HPDE6-E6E7 (cell line): Measurements from ENCODE around the gene DIS3L2.
A peak's percentile ranks its signal among the peaks of the same experiment; 100 is the strongest.
"Not testable (repeated sequence)": the region's sequence is repeated elsewhere in the genome, so short reads cannot be mapped to it uniquely, and the experiment has no call there.

Experiments used
- DNase-seq: peaks from one replicate; pipeline ENCODE4 v3.0.0; 2011; ENCODE audit warnings: missing footprints; ENCODE audit errors: extremely low spot score

DIS3L2 gene

GRCh38 chr2:232115728-232116361, 154.3 kb downstream of the DIS3L2 start:
- DNase-seq: not testable (repeated sequence)

DNA sequence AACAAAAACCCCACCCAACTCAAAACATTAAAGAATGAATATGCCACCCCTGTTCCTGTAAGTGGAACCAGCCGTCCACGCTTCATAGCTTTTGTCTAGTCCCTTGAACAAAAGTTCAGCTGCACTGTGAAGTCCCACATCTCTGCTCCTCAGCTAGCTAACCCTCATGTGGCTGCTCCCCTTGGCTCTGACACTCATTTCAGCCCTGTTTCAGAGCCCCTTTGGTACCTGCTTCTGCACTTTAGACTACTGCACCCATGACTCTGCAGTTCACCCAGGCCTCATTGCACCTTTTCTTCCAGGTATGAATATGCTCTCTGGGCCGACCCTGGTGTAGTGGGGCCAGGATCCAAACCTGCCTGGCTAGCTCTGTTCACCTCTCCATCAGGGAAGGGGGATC, 155.3 kb downstream of the DIS3L2 start:
- DNase-seq: no peak

- DNase-seq: no peak
Observed at GRCh38 chr2:232117413-232117812, 155.9 kb downstream of the DIS3L2 start.

DNA sequence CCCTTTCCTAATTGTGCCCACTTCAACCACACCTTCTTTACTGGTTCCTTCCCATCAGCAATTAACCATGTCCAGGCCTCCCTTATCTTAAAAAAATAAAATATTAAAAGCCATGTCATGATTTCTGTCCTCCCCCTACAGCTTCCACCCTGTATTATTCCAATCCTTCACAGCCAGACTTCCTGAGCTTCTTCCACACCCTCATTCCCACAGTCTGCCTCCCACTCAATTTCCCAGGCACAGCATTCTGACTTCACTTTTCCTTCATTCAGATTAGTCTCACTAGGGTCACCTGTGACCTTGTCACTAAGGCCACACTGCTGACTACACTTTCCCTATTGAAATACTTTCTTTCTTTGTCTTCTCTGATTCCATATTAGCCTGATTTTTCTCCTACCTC, 159.4 kb downstream of the DIS3L2 start:
- DNase-seq: no peak

- no peak for DNase-seq
Observed at GRCh38 chr2:232124309-232124708, 162.8 kb downstream of the DIS3L2 start.

DNA sequence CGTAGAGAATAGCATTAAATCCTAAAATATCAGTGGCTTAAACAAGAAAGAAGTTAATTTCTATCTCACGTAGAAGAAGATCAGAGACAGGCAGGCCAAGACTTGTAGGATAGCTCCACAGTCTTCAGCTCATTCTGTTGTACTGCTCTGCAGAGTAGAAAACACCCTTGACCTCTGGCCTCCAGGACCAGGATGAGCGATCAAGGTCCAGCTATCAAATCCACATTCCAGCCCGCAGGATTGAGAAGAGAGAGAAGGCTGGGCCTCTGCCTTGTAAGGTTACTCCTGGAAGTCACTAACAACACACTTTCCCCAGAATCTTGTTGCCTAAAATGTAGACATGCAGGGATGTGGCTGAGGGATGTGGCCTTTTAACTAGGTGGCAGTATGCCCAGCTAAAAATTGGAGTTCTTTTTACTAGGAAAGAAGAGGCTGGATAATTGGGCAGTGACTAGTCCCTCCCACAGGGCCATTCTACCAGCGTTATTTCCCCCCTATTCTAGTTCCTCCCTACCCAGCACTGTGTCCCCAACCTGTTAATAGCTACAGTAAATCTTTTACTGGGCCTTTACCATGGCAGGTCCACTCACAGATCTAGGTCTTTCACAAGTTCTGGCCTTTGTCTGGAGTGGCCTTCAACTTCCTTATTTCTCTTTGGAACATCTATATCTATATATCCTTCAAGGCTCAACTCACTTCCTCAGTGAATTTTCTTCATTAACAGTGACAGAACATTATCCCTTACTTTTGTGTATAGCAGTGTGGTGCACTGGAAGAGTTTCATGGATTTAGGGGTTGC, 165.0 kb downstream of the DIS3L2 start:
- DNase-seq: no peak

GRCh38 chr2:232129483-232129882, 168.0 kb downstream of the DIS3L2 start:
- no peak for DNase-seq

DNA sequence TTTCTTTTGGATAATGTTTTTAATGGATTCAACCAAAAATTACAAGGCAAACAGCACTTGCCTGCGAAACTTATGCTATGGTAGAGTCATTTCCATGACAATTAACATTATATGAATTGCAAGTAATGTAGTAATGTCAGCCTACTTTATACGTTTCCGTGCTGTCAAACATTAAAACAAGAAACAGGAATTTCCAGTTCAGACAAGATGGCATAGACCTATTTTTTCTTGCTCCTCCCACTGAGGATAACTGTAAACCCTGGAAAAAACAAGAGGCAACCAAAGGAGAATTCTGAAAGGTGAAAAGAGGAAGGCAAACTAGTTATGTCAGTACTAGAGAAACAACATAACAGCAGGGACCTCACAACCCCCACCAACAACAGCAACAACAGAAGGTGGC, 170.7 kb downstream of the DIS3L2 start:
- no peak for DNase-seq

DNA sequence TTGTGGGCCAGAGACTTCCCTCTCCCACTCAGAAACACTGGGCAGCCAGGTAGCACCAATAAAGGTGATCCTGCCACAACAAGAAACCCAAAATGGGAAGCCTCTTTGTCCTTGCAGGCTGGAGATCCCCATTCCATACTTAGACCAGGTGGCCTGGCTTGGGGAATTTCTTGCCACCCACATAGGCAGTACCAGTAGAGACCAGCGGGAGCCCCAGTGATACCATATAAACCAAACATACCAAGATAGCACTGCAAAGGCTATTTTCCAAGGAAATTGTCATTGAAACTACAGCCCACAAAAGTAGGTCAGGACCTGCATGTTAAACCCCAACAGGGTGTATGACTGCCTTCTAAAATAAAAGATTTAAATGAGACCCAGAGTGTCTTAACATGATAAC, 171.6 kb downstream of the DIS3L2 start:
- DNase-seq: peak; percentile 16

DNA sequence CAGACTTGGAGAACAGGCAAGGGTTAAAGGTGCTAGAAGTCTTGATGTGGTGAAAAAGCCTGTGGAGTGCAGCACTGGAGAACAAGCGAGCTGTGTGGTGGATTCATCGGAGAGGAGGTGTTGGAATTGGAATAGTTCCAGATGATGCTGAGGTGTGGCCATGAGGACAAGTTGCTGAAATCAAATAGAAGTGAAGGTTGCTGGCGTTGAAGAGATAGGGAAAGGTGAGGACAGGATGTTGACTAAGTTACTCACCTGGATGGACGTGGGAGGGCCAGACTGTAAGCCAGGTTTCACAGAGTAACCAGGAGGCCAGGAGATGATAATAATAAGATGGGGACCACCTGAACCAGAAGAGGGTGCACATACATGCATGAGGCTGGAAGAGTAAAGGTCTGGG, 173.4 kb downstream of the DIS3L2 start:
- DNase-seq: no peak

- no peak for DNase-seq
Observed at GRCh38 chr2:232137356-232138147, 176.0 kb downstream of the DIS3L2 start.

DNA sequence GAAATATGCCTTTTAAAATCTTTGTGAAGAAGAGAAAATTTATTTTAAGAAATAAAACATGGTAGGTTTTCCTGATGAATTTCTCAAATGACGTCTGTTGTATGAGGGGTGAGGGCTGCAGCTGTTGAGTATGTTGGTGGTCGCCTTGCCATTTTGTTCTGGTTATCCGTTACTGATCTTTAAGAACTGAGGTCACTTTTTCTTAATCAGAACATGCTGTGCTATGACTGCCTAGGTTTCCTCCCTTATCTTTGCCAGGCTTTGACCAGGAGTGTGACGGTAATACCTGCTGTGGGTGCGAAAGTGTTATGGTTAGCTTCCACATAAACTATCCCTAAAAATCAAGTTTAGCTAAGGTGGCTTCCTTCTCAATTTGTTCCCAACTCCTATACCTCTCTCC, 176.9 kb downstream of the DIS3L2 start:
- no peak for DNase-seq

- DNase-seq: no peak
Observed at GRCh38 chr2:232139171-232139594, 177.7 kb downstream of the DIS3L2 start.

GRCh38 chr2:232139786-232140562, 178.5 kb downstream of the DIS3L2 start:
- no peak for DNase-seq

DNA sequence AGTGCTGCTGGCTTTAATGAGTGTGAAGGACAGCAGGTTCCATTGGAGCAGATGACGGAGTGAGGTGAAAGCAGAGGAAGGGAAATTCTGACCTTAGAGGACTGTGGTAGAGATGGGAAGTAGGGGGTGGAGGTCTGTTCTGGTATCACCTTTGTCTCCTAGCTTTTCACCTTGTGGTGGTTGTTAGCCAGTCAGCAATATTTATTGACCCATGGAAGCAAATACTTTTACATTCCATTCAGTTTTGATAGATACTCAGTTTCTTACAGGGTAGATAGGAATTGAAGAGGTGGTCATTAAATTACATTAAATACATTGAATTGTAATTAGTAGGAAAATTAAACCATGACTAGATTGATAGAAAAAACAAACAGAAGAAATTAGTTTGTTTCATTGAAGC, 180.1 kb downstream of the DIS3L2 start:
- DNase-seq: no peak

GRCh38 chr2:232142049-232142448, 180.5 kb downstream of the DIS3L2 start:
- DNase-seq: no peak

DNA sequence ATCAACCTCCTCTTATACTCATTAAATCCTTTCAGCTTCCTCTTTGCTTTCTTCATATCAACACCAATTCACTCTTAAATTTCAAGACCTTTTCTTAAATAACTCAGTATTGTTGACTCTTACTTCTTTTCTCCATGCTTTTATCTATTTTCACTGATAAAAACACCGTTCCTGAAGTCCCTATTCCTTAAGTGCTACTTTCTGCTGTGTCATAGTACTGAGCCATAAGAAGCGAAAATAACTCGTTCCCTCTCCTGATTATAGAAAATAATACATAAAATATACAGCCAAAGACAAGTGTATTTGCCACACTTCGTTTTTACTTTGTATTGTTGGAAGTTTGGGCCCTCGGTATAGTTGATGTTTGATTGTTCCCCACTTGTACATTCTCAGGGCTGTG, 181.0 kb downstream of the DIS3L2 start:
- no peak for DNase-seq

DNA sequence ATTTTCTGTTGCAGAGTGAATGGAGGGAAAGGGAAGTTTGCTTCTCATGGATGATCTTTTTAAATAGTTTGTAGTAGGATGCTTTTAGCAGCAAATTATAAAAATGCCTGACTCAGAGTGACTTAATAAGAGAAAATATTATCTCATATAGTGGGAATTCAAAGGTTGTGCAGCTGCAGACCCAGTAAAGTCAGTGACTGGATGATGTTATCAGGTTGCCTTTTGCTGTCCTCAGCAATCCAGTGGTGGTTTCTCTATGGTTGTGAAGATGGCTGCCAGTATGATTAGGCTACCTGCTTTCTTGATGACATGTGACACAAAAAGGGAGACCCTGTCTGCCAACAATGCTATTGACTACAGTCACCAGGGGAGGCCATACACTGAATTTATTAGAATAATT, 184.8 kb downstream of the DIS3L2 start:
- no peak for DNase-seq

- DNase-seq: no peak
Observed at GRCh38 chr2:232147440-232148077, 186.0 kb downstream of the DIS3L2 start.

DNA sequence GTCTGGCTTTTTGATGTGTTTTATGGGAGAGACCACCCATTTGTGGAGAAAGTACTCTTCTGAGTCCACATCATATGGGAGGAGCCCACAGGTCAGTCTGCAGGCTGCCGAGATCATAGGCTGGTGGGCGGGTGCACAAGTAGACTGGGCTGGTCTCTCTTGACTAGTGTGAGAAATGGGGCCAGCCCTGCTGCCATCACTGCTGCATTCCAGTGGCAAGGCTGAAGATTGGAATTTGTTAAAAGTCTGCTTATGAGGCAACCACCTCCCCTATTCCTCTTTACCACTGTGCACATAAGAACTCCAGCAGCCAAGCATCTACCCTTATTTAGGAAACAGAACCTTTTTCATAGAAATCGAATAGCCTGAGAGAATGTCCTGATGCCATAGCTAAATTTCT, 200.7 kb downstream of the DIS3L2 start:
- DNase-seq: no peak

DNA sequence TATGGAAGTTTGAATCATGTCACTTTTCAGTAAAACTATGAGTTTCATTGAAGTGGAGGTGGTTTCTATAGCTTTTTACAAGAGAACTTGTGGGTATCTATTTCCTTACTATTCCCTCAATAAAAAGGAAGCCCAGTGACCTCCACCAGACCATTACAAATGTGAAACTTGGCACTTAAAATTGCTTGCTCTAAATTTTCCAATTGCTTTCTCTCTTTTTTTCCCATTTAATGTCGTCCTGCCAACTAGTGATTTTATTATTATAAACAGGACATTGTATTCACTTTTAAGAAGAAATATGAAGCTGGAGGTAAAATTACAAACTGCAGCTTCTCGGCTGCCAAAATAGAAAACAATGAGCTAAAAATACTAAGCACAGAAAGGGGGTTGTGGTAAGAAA, 208.9 kb downstream of the DIS3L2 start:
- DNase-seq: no peak
